HUES64 (cell line): ENCODE data around the gene MIB1.

Experiments used
- H3K27ac ChIP-seq: 2 replicates; pipeline ENCODE4 v1.7.0; 2013; ENCODE audit warnings: low read depth, low read length, inconsistent platforms
- H3K27me3 ChIP-seq: 2 replicates; pipeline ENCODE4 v1.6.1; 2013; ENCODE audit warnings: mild to moderate bottlenecking, low read length; ENCODE audit not compliant: insufficient read depth
- H3K36me3 ChIP-seq: 2 replicates; pipeline ENCODE4 v1.6.1; 2013; ENCODE audit warnings: mild to moderate bottlenecking, low read length; ENCODE audit not compliant: insufficient read depth
- H3K4me1 ChIP-seq: 2 replicates; pipeline ENCODE4 v1.6.1; 2013; ENCODE audit warnings: mild to moderate bottlenecking, low read length, moderate library complexity; ENCODE audit not compliant: insufficient read depth
- H3K4me3 ChIP-seq: 2 replicates; pipeline ENCODE4 v1.5.1; 2013; ENCODE audit warnings: mild to moderate bottlenecking, low read length, moderate library complexity
- H3K9ac ChIP-seq: 2 replicates; pipeline ENCODE4 v1.6.1; 2013; ENCODE audit warnings: mild to moderate bottlenecking, low read depth, low read length
- H3K9me3 ChIP-seq: 2 replicates; pipeline ENCODE4 v1.6.1; 2013; ENCODE audit warnings: low read depth, low read length; ENCODE audit not compliant: insufficient read depth
- WGBS: fragments of 150-250, 120-280 bp; methylation state at CpG from one replicate; pipeline ENCODE4 v1.1.7; 2013; ENCODE audit warnings: missing lambda C conversion rate; 5-methylcytosine and 5-hydroxymethylcytosine counted together

MIB1 gene

GRCh38 chr18:21896732-21897336, 156.2 kb downstream of the MIB1 start:
- Histone ChIP-seq H3K9me3 (no peaks in the 10 kb centered on the region), H3K4me3 (no peak overlapping the region), H3K9ac (no peak overlapping the region), H3K36me3 (no peaks in the 10 kb centered on the region), H3K27me3 (no peaks in the 10 kb centered on the region), H3K27ac (no peak overlapping the region), H3K4me1 (no peaks in the 10 kb centered on the region)
- 84% methylated on average over 27 of the region's 27 CpGs for WGBS

- no peaks in the 10 kb centered on the region for H3K36me3 ChIP-seq
- no peaks in the 10 kb centered on the region for H3K4me1 ChIP-seq
- no peak overlapping the region for H3K4me3 ChIP-seq
- H3K27ac ChIP-seq, result no peak overlapping the region
- H3K9ac ChIP-seq, result no peak overlapping the region
- 25% methylated on average over 4 of the region's 4 CpGs for WGBS
- no peaks in the 10 kb centered on the region for H3K27me3 ChIP-seq
- no peaks in the 10 kb centered on the region for H3K9me3 ChIP-seq
Observed at GRCh38 chr18:21897811-21898210, 157.2 kb downstream of the MIB1 start.

GRCh38 chr18:21900605-21901352, 160.2 kb downstream of the MIB1 start:
- H3K9ac ChIP-seq, result no peak overlapping the region
- 92% methylated on average over 12 of the region's 12 CpGs for WGBS
- no peak overlapping the region for H3K27ac ChIP-seq
- H3K27me3 ChIP-seq, result peaks cover 5% of the 10 kb centered on the region; the same call in 1 of the 2 replicates
- no peaks in the 10 kb centered on the region for H3K36me3 ChIP-seq
- H3K9me3 ChIP-seq, result no peaks in the 10 kb centered on the region
- no peak overlapping the region for H3K4me3 ChIP-seq
- no peaks in the 10 kb centered on the region for H3K4me1 ChIP-seq

- Histone ChIP-seq H3K4me3 (no peak overlapping the region), H3K27me3 (peaks cover 7% of the 10 kb centered on the region; the same call in 1 of the 2 replicates), H3K4me1 (no peaks in the 10 kb centered on the region), H3K27ac (no peak overlapping the region), H3K9ac (no peak overlapping the region), H3K9me3 (no peaks in the 10 kb centered on the region), H3K36me3 (no peaks in the 10 kb centered on the region)
- 93% methylated on average over 3 of the region's 3 CpGs for WGBS
Observed at GRCh38 chr18:21901423-21901945, 160.9 kb downstream of the MIB1 start.

GRCh38 chr18:21903709-21904108, 163.1 kb downstream of the MIB1 start:
- Histone ChIP-seq H3K27me3 (peaks cover 29% of the 10 kb centered on the region), H3K4me1 (no peaks in the 10 kb centered on the region), H3K9ac (no peak overlapping the region), H3K4me3 (no peak overlapping the region), H3K9me3 (no peaks in the 10 kb centered on the region), H3K36me3 (no peaks in the 10 kb centered on the region), H3K27ac (no peak overlapping the region)
- WGBS, result 78% methylated on average over 6 of the region's 6 CpGs

GRCh38 chr18:21904856-21905255, 164.3 kb downstream of the MIB1 start:
- Histone ChIP-seq H3K9me3 (no peaks in the 10 kb centered on the region), H3K27me3 (peaks cover 40% of the 10 kb centered on the region), H3K36me3 (no peaks in the 10 kb centered on the region), H3K27ac (no peak overlapping the region), H3K4me1 (no peaks in the 10 kb centered on the region), H3K4me3 (no peak overlapping the region), H3K9ac (no peak overlapping the region)
- 96% methylated on average over 6 of the region's 6 CpGs for WGBS

GRCh38 chr18:21907451-21907850, 166.9 kb downstream of the MIB1 start:
- Histone ChIP-seq H3K27ac (no peak overlapping the region), H3K4me1 (no peaks in the 10 kb centered on the region), H3K4me3 (no peak overlapping the region), H3K9ac (no peak overlapping the region), H3K9me3 (no peaks in the 10 kb centered on the region), H3K27me3 (peaks cover 65% of the 10 kb centered on the region), H3K36me3 (no peaks in the 10 kb centered on the region)
- WGBS, result 88% methylated on average over 7 of the region's 7 CpGs

- H3K27me3 ChIP-seq, result peaks cover 74% of the 10 kb centered on the region
- H3K4me1 ChIP-seq, result no peaks in the 10 kb centered on the region
- H3K4me3 ChIP-seq, result no peak overlapping the region
- H3K9ac ChIP-seq, result no peak overlapping the region
- no peaks in the 10 kb centered on the region for H3K36me3 ChIP-seq
- no peak overlapping the region for H3K27ac ChIP-seq
- no peaks in the 10 kb centered on the region for H3K9me3 ChIP-seq
Observed at GRCh38 chr18:21908711-21909110, 168.1 kb downstream of the MIB1 start.

- Histone ChIP-seq H3K9me3 (no peaks in the 10 kb centered on the region), H3K27ac (no peak overlapping the region), H3K27me3 (peaks cover 75% of the 10 kb centered on the region), H3K9ac (no peak overlapping the region), H3K4me1 (no peaks in the 10 kb centered on the region), H3K4me3 (no peak overlapping the region), H3K36me3 (no peaks in the 10 kb centered on the region)
- WGBS, result 17% methylated on average over 5 of the region's 5 CpGs
Observed at GRCh38 chr18:21910906-21911305, 170.3 kb downstream of the MIB1 start.

- peaks cover 72% of the 10 kb centered on the region for H3K27me3 ChIP-seq
- WGBS, result 58% methylated on average over 5 of the region's 5 CpGs
- no peaks in the 10 kb centered on the region for H3K36me3 ChIP-seq
- H3K9me3 ChIP-seq, result no peaks in the 10 kb centered on the region
- H3K4me1 ChIP-seq, result no peaks in the 10 kb centered on the region
- no peak overlapping the region for H3K9ac ChIP-seq
- no peak overlapping the region for H3K4me3 ChIP-seq
- H3K27ac ChIP-seq, result no peak overlapping the region
Observed at GRCh38 chr18:21911551-21911950, 171.0 kb downstream of the MIB1 start.

GRCh38 chr18:21912339-21913239, 172.0 kb downstream of the MIB1 start:
- H3K9me3 ChIP-seq, result no peaks in the 10 kb centered on the region
- no peak overlapping the region for H3K27ac ChIP-seq
- no peak overlapping the region for H3K4me3 ChIP-seq
- 57% methylated on average over 5 of the region's 5 CpGs for WGBS
- H3K27me3 ChIP-seq, result peaks cover 62% of the 10 kb centered on the region
- no peaks in the 10 kb centered on the region for H3K4me1 ChIP-seq
- H3K9ac ChIP-seq, result no peak overlapping the region
- H3K36me3 ChIP-seq, result no peaks in the 10 kb centered on the region
